GM19035 (cell line): Measurements from ENCODE around the gene CCDC149.

Experiments
- ATAC-seq: cut with Tn5 transposase; IDR thresholded peaks from one replicate; pipeline ENCODE4 v1.9.1; 2021; ENCODE audit not compliant: unreplicated experiment

CCDC149 gene

GRCh38 chr4:24912252-24913118 lies at the start of gene CCDC149:
Gene CCDC149, minus strand, starts transcription at chr4:24913042. Its CDS starts 178 bp downstream, at chr4:24912864.
- ATAC-seq: no peak

GRCh38 chr4:24957886-24958285 lies 45.0 kb upstream of the CCDC149 start:
- ATAC-seq: no peak

- no peak for ATAC-seq
These were observed 43.9 kb upstream of the CCDC149 start for GRCh38 chr4:24956763-24957162.

GRCh38 chr4:24956091-24956490 lies 43.2 kb upstream of the CCDC149 start:
- ATAC-seq: no peak

GRCh38 chr4:24952667-24953066 lies 39.8 kb upstream of the CCDC149 start:
- ATAC-seq: no peak

- no peak for ATAC-seq
These were observed 37.1 kb upstream of the CCDC149 start for GRCh38 chr4:24949970-24950369.

GRCh38 chr4:24937917-24938281 lies 25.1 kb upstream of the CCDC149 start:
- no peak for ATAC-seq

- ATAC-seq: no peak
These were observed 24.5 kb upstream of the CCDC149 start for GRCh38 chr4:24937176-24937916.

- no peak for ATAC-seq
These were observed 23.0 kb upstream of the CCDC149 start for GRCh38 chr4:24935856-24936255.

GRCh38 chr4:24934311-24934710 lies 21.5 kb upstream of the CCDC149 start:
- no peak for ATAC-seq

- no peak for ATAC-seq
These were observed 20.9 kb upstream of the CCDC149 start for GRCh38 chr4:24933684-24934275.

- no peak for ATAC-seq
These were observed 19.8 kb upstream of the CCDC149 start for GRCh38 chr4:24932515-24933225.

- no peak for ATAC-seq
These were observed 17.3 kb upstream of the CCDC149 start for GRCh38 chr4:24930151-24930550.

GRCh38 chr4:24928708-24929107 lies 15.9 kb upstream of the CCDC149 start:
- ATAC-seq: no peak

GRCh38 chr4:24927049-24927448 lies 14.2 kb upstream of the CCDC149 start:
- ATAC-seq: no peak

- ATAC-seq: no peak
These were observed 11.5 kb upstream of the CCDC149 start for GRCh38 chr4:24924309-24924781.

GRCh38 chr4:24923550-24923949 lies 10.7 kb upstream of the CCDC149 start:
- no peak for ATAC-seq

GRCh38 chr4:24923002-24923401 lies 10.2 kb upstream of the CCDC149 start:
- no peak for ATAC-seq

- no peak for ATAC-seq
These were observed 9.6 kb upstream of the CCDC149 start for GRCh38 chr4:24922416-24922815.

- ATAC-seq: no peak
These were observed 8.6 kb upstream of the CCDC149 start for GRCh38 chr4:24921491-24921890.

GRCh38 chr4:24920008-24920407 lies 7.2 kb upstream of the CCDC149 start:
- no peak for ATAC-seq
